ENCODE data around the gene LDHA. TPM values are rescaled to one million over a fixed set of nuclear protein-coding genes. Genes with fewer than 3 reads are reported as not detected.

Gene LDHA
- total and polyA plus RNA-seq, 2 of the 13 experiments (the other 11 are each of a cell fraction or from before 2014, with no cell fraction given) = 805 to 1,547 TPM

GRCh38 chr11:18394275-18394927, at the start of gene LDHA (continued):
- no peak for TF ChIP-seq EZH2 (conservative IDR thresholded peaks at IDR 0.05; ENCODE audit: low read depth, low read length)
- peak; percentile 92 for TF ChIP-seq AHR (CRISPR knock-in tag; IDR thresholded peaks at IDR 0.05)
- TF ChIP-seq ZNF234 (CRISPR knock-in tag; conservative IDR thresholded peaks at IDR 0.05) = peak; percentile 94
- no peak for TF ChIP-seq PRDM10 (CRISPR knock-in tag; IDR thresholded peaks at IDR 0.05; ENCODE audit: low read depth)
- peak; percentile 47; the same call in 1 of the 2 replicates for TF ChIP-seq SP2 (CRISPR knock-in tag; IDR thresholded peaks at IDR 0.05)
- peak; percentile 5; the same call in 1 of the 2 replicates for TF ChIP-seq CHCHD3 (CRISPR knock-in tag; IDR thresholded peaks at IDR 0.05)
- TF ChIP-seq ZNF720 (CRISPR knock-in tag; IDR thresholded peaks at IDR 0.05) = no peak
- no peak for TF ChIP-seq JARID2 (CRISPR knock-in tag; IDR thresholded peaks at IDR 0.05; ENCODE audit: insufficient replicate concordance)
- peak; percentile 92 for TF ChIP-seq ZNF160 (CRISPR knock-in tag; IDR thresholded peaks at IDR 0.05)
- TF ChIP-seq BCL3 (CRISPR knock-in tag; IDR thresholded peaks at IDR 0.05) = peak; percentile 99
- peak; percentile 97 for TF ChIP-seq ATF2 (CRISPR knock-in tag; IDR thresholded peaks at IDR 0.05)
- peak; percentile 96 for TF ChIP-seq ZBTB39 (CRISPR knock-in tag; IDR thresholded peaks at IDR 0.05)
- TF ChIP-seq ZNF781 (CRISPR knock-in tag; IDR thresholded peaks at IDR 0.05; ENCODE audit: borderline replicate concordance, not compliant biosample characterization) = peak; percentile 99
- TF ChIP-seq POLR2A (IDR thresholded peaks at IDR 0.05; ENCODE audit: insufficient read depth in 1 of 2, low read depth in 2 of 2, low read length in 2 of 2) = peak; percentile 98 to 100
- no peak; the same call in 1 of the 2 replicates for TF ChIP-seq CREBL2 (CRISPR knock-in tag; IDR thresholded peaks at IDR 0.05; ENCODE audit: borderline replicate concordance)
- peak; percentile 93 for TF ChIP-seq TGIF2 (CRISPR knock-in tag; IDR thresholded peaks at IDR 0.05)
- peak; percentile 79; the same call in 1 of the 2 replicates for TF ChIP-seq ZNF83 (CRISPR knock-in tag; IDR thresholded peaks at IDR 0.05; ENCODE audit: borderline replicate concordance)
- TF ChIP-seq ARID2 (CRISPR knock-in tag; IDR thresholded peaks at IDR 0.05; ENCODE audit: borderline replicate concordance) = peak; percentile 95; the same call in 1 of the 2 replicates
- TF ChIP-seq TCF7L2 (IDR thresholded peaks at IDR 0.05; ENCODE audit: low read depth, low read length) = no peak
- TF ChIP-seq RBAK (CRISPR knock-in tag; IDR thresholded peaks at IDR 0.05) = no peak; the same call in 1 of the 2 replicates
